Measurements from ENCODE around the gene MTARC2. TPM values are rescaled to one million over a fixed set of nuclear protein-coding genes. Genes with fewer than 3 reads are reported as not detected.

The MTARC2 gene
- total and polyA plus RNA-seq, 2 experiments from 2014 or later = 36.4 to 54.5 TPM

GRCh38 chr1:220759147-220759546 lies 11.0 kb downstream of the MTARC2 start:
- no peak for DNase-seq (ENCODE audit: low read depth in 1 of 2, low spot score in 1 of 2)
- no peak for TF ChIP-seq CTCF (IDR thresholded peaks at IDR 0.05; ENCODE audit: low read depth, low read length)
- Histone ChIP-seq H3K27ac (no peak overlapping the region), H3K27me3 (no peaks in the 10 kb centered on the region), H3K4me3 (no peak overlapping the region), H3K4me1 (ENCODE audit: low read depth) (no peaks in the 10 kb centered on the region), H3K9me3 (ENCODE audit: low read depth) (no peaks in the 10 kb centered on the region), H3K36me3 (peaks cover 30% of the 10 kb centered on the region)

GRCh38 chr1:220761688-220762427 lies 13.7 kb downstream of the MTARC2 start:
- DNase-seq (ENCODE audit: low read depth in 1 of 2, low spot score in 1 of 2) = no peak
- no peak overlapping the region for H3K4me3 ChIP-seq
- peaks cover 3% of the 10 kb centered on the region for H3K4me1 ChIP-seq (ENCODE audit: low read depth)
- H3K27me3 ChIP-seq = no peaks in the 10 kb centered on the region
- H3K27ac ChIP-seq = no peak overlapping the region
- peaks cover 7% of the 10 kb centered on the region for H3K36me3 ChIP-seq
- no peaks in the 10 kb centered on the region for H3K9me3 ChIP-seq (ENCODE audit: low read depth)
- no peak for TF ChIP-seq CTCF (IDR thresholded peaks at IDR 0.05; ENCODE audit: low read depth, low read length)

GRCh38 chr1:220764757-220765156 lies 16.6 kb downstream of the MTARC2 start:
- no peaks in the 10 kb centered on the region for H3K9me3 ChIP-seq (ENCODE audit: low read depth)
- H3K4me3 ChIP-seq = no peak overlapping the region
- peak overlapping the region; percentile 29 for H3K27ac ChIP-seq
- no peak for DNase-seq (ENCODE audit: low read depth in 1 of 2, low spot score in 1 of 2)
- TF ChIP-seq CTCF (IDR thresholded peaks at IDR 0.05; ENCODE audit: low read depth, low read length) = no peak
- H3K4me1 ChIP-seq (ENCODE audit: low read depth) = peaks cover 25% of the 10 kb centered on the region
- H3K27me3 ChIP-seq = no peaks in the 10 kb centered on the region
- peaks cover 7% of the 10 kb centered on the region for H3K36me3 ChIP-seq

- no peak overlapping the region for H3K4me3 ChIP-seq
- no peaks in the 10 kb centered on the region for H3K27me3 ChIP-seq
- H3K27ac ChIP-seq = peak overlapping the region; percentile 90
- no peak for TF ChIP-seq CTCF (IDR thresholded peaks at IDR 0.05; ENCODE audit: low read depth, low read length)
- DNase-seq (ENCODE audit: low read depth in 1 of 2, low spot score in 1 of 2) = peak; percentile 62 to 94
- no peaks in the 10 kb centered on the region for H3K9me3 ChIP-seq (ENCODE audit: low read depth)
- H3K4me1 ChIP-seq (ENCODE audit: low read depth) = peaks cover 25% of the 10 kb centered on the region
- peaks cover 13% of the 10 kb centered on the region for H3K36me3 ChIP-seq
These were observed 19.4 kb downstream of the MTARC2 start for GRCh38 chr1:220767312-220768125.

GRCh38 chr1:220768126-220768601 lies 20.0 kb downstream of the MTARC2 start:
- H3K27me3 ChIP-seq = no peaks in the 10 kb centered on the region
- TF ChIP-seq CTCF (IDR thresholded peaks at IDR 0.05; ENCODE audit: low read depth, low read length) = peak; percentile 15
- peaks cover 13% of the 10 kb centered on the region for H3K36me3 ChIP-seq
- no peaks in the 10 kb centered on the region for H3K9me3 ChIP-seq (ENCODE audit: low read depth)
- peak overlapping the region; percentile 90 for H3K27ac ChIP-seq
- H3K4me1 ChIP-seq (ENCODE audit: low read depth) = peaks cover 25% of the 10 kb centered on the region
- peak in 1 of 2 donors; percentile 78 for DNase-seq (ENCODE audit: low read depth in 1 of 2, low spot score in 1 of 2)
- no peak overlapping the region for H3K4me3 ChIP-seq
